ENCODE measurements around the gene R3HDM1.

GRCh38 chr2:135530313-135531230 lies 712 bp upstream of the R3HDM1 start, which contains the start of gene ZRANB3:
- TF ChIP-seq CTCF (IDR thresholded peaks at IDR 0.05; ENCODE audit: poor library complexity), result no peak
- TF ChIP-seq EZH2 (IDR thresholded peaks at IDR 0.05; ENCODE audit: borderline replicate concordance), result no peak
